ENCODE results near the gene NEK11.

NEK11 gene

DNA sequence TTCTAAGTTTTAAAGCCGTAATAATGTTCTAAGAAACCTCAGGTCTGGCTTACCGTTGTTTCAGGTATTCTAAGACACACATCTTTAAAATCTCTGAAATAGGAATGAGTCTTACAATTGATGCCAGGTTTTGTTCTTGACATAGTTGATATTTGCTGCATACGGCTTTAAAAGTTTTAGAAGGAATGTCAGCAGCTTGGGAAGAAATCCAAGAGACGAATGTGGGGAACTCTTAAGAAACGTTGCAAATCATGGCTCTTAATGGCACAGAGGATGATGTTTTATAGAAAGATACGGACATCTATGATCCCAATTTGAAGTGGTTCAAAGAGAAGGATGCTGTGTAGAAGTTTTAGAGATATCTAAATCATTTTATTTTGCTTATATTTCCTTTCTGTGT, 366.4 kb downstream of the NEK11 start:
- no peak for DNase-seq (ENCODE audit: low read depth)
- TF ChIP-seq CTCF (conservative IDR thresholded peaks at IDR 0.05; ENCODE audit: low read depth, low read length): no peak
- no peak overlapping the region for H3K4me3 ChIP-seq (ENCODE audit: low read depth, low read length)

DNA sequence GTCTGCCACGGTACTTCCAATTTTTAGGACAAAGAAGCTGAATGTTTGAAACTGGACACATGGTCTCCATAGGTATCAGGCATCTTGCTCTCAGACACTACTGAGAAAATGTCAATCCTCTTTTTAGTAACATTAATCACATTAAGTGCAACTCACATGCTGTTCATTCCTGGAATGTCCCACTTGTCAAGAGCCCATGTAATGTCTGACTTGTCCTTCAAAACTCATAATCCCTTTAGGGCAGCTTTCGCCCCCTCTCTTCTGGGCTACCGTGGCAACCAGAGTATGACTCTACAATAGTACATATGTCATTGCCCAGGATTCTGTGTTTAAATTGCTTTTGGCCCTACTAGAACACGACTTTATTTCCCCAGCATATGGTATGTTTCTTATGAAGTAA, 367.2 kb downstream of the NEK11 start:
- no peak for DNase-seq (ENCODE audit: low read depth)
- no peak for TF ChIP-seq CTCF (conservative IDR thresholded peaks at IDR 0.05; ENCODE audit: low read depth, low read length)
- H3K4me3 ChIP-seq (ENCODE audit: low read depth, low read length): no peak overlapping the region

DNA sequence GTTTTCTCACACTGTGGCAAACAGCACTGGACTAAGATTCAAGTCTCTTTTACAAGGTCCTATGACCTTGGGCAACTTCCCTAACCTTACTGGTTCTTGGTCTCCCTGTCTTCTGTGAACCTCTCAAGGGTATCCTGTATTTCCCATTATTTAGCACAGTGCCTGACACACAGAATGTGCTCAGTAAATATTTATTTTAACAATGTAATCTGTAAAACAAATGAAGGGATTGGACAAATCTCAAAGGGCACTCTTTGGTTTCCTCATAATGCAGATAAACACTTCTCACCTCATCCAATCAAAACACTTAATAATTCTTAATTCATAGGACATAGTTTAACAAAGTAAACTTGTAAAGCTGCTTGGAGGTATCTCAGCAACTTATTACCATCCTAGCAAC, 367.7 kb downstream of the NEK11 start:
- TF ChIP-seq CTCF (conservative IDR thresholded peaks at IDR 0.05; ENCODE audit: low read depth, low read length): no peak
- no peak overlapping the region for H3K4me3 ChIP-seq (ENCODE audit: low read depth, low read length)
- DNase-seq (ENCODE audit: low read depth): no peak

DNA sequence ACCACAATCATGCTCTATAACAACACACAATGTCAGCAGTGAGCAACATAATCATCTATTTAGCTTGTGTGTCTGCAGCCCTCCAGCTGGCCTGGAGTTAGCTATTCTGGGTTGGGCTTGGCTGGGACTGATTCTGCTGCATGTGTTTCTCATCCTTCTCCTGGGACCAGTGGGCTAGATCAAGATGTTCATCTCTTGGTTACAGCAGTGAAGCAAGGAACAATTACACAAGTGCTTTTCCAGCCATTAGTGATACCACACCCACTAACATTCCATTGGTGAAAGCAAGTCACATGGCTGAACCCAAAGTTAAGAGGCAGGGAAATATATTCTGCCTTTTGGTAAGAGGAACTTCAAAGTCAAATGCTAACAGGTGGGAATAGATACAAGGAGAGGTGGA, 369.5 kb downstream of the NEK11 start:
- peak; percentile 26 for DNase-seq (ENCODE audit: low read depth)
- no peak for TF ChIP-seq CTCF (conservative IDR thresholded peaks at IDR 0.05; ENCODE audit: low read depth, low read length)
- H3K4me3 ChIP-seq (ENCODE audit: low read depth, low read length): no peak overlapping the region

- no peak for DNase-seq (ENCODE audit: low read depth)
- H3K4me3 ChIP-seq (ENCODE audit: low read depth, low read length): no peak overlapping the region
- no peak for TF ChIP-seq CTCF (conservative IDR thresholded peaks at IDR 0.05; ENCODE audit: low read depth, low read length)
Measured at GRCh38 chr3:131397889-131398288, 371.2 kb downstream of the NEK11 start.

Measured in choroid plexus epithelial cell (primary cell).